AG20443 (cell line): Measurements from ENCODE around the gene PROCR.
"Not testable (repeated sequence)": the region's sequence is repeated elsewhere in the genome, so short reads cannot be mapped to it uniquely, and the experiment has no call there.

Experiments
- DNase-seq: peaks from one replicate; pipeline ENCODE4 v3.0.0; 2012; ENCODE audit warnings: low spot score, mixed read lengths

Gene PROCR

GRCh38 chr20:35193031-35193791 lies 21.3 kb downstream of the PROCR start:
- not testable (repeated sequence) for DNase-seq

GRCh38 chr20:35196313-35196712 lies 24.4 kb downstream of the PROCR start:
- no peak for DNase-seq

GRCh38 chr20:35199740-35200139 lies 27.9 kb downstream of the PROCR start:
- DNase-seq, result no peak

GRCh38 chr20:35200267-35200666 lies 28.4 kb downstream of the PROCR start:
- DNase-seq, result peak; percentile 61

DNA sequence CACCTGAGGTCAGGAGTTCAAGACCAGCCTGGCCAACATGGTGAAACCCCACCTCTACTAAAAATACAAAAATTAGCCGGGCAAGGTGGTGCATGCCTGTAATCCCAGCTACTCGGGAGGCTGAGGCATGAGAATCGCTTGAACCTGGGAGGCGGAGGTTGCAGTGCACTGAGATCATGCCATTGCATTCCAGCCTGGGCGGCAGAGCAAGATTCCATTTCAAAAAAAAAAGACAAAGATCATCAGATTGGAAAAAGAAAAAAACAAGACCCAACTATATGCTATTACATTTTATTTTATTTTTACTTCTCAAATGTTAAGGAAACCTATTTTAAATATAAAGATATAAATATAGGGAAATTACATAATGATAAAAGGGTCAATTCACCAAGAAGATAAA lies 29.6 kb downstream of the PROCR start:
- DNase-seq, result not testable (repeated sequence)

- no peak for DNase-seq
Measured at GRCh38 chr20:35206802-35207201, 34.9 kb downstream of the PROCR start.

DNA sequence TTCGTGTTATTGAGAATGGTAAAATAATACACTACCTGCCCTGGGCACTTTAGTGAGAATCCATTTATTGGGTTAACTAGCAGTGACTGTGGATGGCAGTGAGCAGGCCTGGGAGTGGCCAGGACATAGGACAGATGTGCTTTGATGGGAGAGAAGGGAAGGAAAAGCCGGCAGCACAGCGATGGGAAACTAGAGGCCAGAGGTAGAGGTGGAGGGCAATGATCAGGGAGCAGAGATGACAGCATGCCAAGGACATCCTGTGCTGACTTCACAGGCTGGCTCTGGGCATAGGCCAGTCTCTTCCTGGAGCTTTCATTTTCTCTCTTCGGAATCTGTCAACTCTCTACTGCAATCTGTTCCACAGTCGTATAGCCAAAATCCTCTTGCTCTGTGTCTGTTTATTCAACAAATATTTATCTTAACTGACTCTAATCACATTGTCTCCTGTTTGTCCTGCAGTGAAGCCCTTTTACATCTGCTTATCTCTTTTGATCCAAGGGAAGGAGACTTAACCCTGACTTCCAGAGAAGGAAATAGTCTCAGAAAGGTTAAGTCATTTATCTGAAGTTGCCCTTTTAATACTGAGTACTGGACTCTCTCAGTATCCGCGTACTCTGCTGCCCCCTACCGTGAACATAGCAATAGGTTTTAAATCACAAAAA lies 36.2 kb downstream of the PROCR start:
- peak; percentile 72 for DNase-seq

GRCh38 chr20:35215066-35215956 lies 43.4 kb downstream of the PROCR start:
- no peak for DNase-seq

GRCh38 chr20:35216541-35216940 lies 44.7 kb downstream of the PROCR start:
- DNase-seq, result no peak

- no peak for DNase-seq
Measured at GRCh38 chr20:35223941-35224340, 52.1 kb downstream of the PROCR start.

GRCh38 chr20:35224536-35224935 lies 52.7 kb downstream of the PROCR start:
- no peak for DNase-seq

- DNase-seq, result no peak
Measured at GRCh38 chr20:35225319-35226125, 53.6 kb downstream of the PROCR start.

GRCh38 chr20:35226126-35226883 lies 54.4 kb downstream of the PROCR start, which contains the start of gene MMP24:
TSS of gene MMP24 (plus strand) at chr20:35226690. CDS start at chr20:35226739, 49 bp downstream.
- DNase-seq, result peak; percentile 53
